ENCODE data around the gene TTC31. TPM values are rescaled to one million over a fixed set of nuclear protein-coding genes. Genes with fewer than 3 reads are reported as not detected.
A peak's percentile ranks its signal among the peaks of the same experiment; 100 is the strongest.

Gene TTC31
- total RNA-seq, 1 experiment from 2014 or later, result 26.4 TPM

- ChIA-PET CTCF (no interaction called here), RAD21 (ENCODE audit: low non-redundant PET in 1 of 2, low total read pairs in 2 of 2, uncharacterized antibody in 2 of 2, unreplicated experiment in 2 of 2) (no interaction called here), POLR2A (no interaction called here)
- Histone ChIP-seq H3K27me3 (ENCODE audit: insufficient read depth, low read length) (no peaks in the 10 kb centered on the region), H2AFZ (ENCODE audit: low read depth, low read length, poor library complexity, severe bottlenecking) (no peak overlapping the region), H3K36me3 (ENCODE audit: control insufficient read depth in 1 of 2, insufficient read depth in 2 of 2, low read length in 2 of 2) (peaks cover 6 to 19% of the 10 kb centered on the region in 2 experiments; a peak in 2 of 4 replicates), H4K20me1 (ENCODE audit: insufficient read depth) (no peaks in the 10 kb centered on the region), H3K27ac (ENCODE audit: low read depth, low read length) (no peak overlapping the region), H3K9me3 (ENCODE audit: control insufficient read depth in 1 of 2, insufficient read depth in 1 of 2, low read depth in 1 of 2, low read length in 2 of 2) (no peaks in the 10 kb centered on the region), H3K4me2 (ENCODE audit: low read length) (no peak overlapping the region), H3K9ac (ENCODE audit: low read length) (no peak overlapping the region), H3K4me3 (replicated peaks in 1 of 2; ENCODE audit: low read depth in 1 of 2, low read length in 2 of 2) (no peak overlapping the region), H3K79me2 (ENCODE audit: insufficient read depth, low read length) (peaks cover 27% of the 10 kb centered on the region), H3K4me1 (ENCODE audit: control insufficient read depth in 1 of 2, insufficient read depth in 2 of 2, low read length in 2 of 2) (peaks cover 0 to 22% of the 10 kb centered on the region in 2 experiments), H3K9me2 (ENCODE audit: insufficient read depth) (no peaks in the 10 kb centered on the region)
- no peak for TF ChIP-seq CBX3 (IDR thresholded peaks at IDR 0.05; ENCODE audit: low read depth)
- no TSS peak for BruUV-seq (replicated peaks)
- ATAC-seq (no peak), DNase-seq (ENCODE audit: low read depth, low spot score) (no peak)
- intact Hi-C loops (cut with micrococcal nuclease), result no loop called here
These were observed 20.1 kb upstream of the TTC31 start for GRCh38 chr2:74462786-74463105.

GRCh38 chr2:74464406-74464805 lies 18.5 kb upstream of the TTC31 start:
- peak overlapping the region; percentile 99 for H3K4me2 ChIP-seq (ENCODE audit: low read length)
- ChIA-PET RAD21 (ENCODE audit: low non-redundant PET in 1 of 2, low total read pairs in 2 of 2, uncharacterized antibody in 2 of 2, unreplicated experiment in 2 of 2) (no interaction called here), POLR2A (no interaction called here), CTCF (no interaction called here)
- peaks cover 0 to 13% of the 10 kb centered on the region in 2 experiments; a peak in 3 of 4 replicates for H3K4me1 ChIP-seq (ENCODE audit: control insufficient read depth in 1 of 2, insufficient read depth in 2 of 2, low read length in 2 of 2)
- no peaks in the 10 kb centered on the region for H3K27me3 ChIP-seq (ENCODE audit: insufficient read depth, low read length)
- H4K20me1 ChIP-seq (ENCODE audit: insufficient read depth), result no peaks in the 10 kb centered on the region
- H2AFZ ChIP-seq (ENCODE audit: low read depth, low read length, poor library complexity, severe bottlenecking), result no peak overlapping the region
- no peaks in the 10 kb centered on the region for H3K9me2 ChIP-seq (ENCODE audit: insufficient read depth)
- H3K27ac ChIP-seq (ENCODE audit: low read depth, low read length), result peak overlapping the region; percentile 89
- TF ChIP-seq ZNF274 (IDR thresholded peaks at IDR 0.05; ENCODE audit: low read depth, low read length), result no peak
- no peak for TF ChIP-seq EZH2 (IDR thresholded peaks at IDR 0.05)
- TF ChIP-seq SP1 (IDR thresholded peaks at IDR 0.05; ENCODE audit: low read depth), result no peak
- no peak for TF ChIP-seq ZBTB33 (IDR thresholded peaks at IDR 0.05; ENCODE audit: extremely low read depth, insufficient replicate concordance, low read length)
- no peak for TF ChIP-seq TCF7L2 (IDR thresholded peaks at IDR 0.05; ENCODE audit: borderline replicate concordance, extremely low read depth, insufficient read depth, insufficient read length)
- no peak for TF ChIP-seq CTCF (IDR thresholded peaks at IDR 0.05 in 2 of 3, conservative IDR thresholded peaks at IDR 0.05 in 1 of 3; ENCODE audit: borderline replicate concordance in 1 of 3, insufficient read depth in 1 of 3, low read depth in 2 of 3, low read length in 2 of 3)
- ATAC-seq, result peak; percentile 3
- DNase-seq (ENCODE audit: low read depth, low spot score), result no peak
- H3K36me3 ChIP-seq (ENCODE audit: control insufficient read depth in 1 of 2, insufficient read depth in 2 of 2, low read length in 2 of 2), result peaks cover 4 to 19% of the 10 kb centered on the region in 2 experiments; a peak in 2 of 4 replicates
- H3K4me3 ChIP-seq (replicated peaks in 1 of 2; ENCODE audit: low read depth in 1 of 2, low read length in 2 of 2), result peak overlapping the region; percentile 86 to 97
- intact Hi-C loops (cut with micrococcal nuclease), result no loop called here
- H3K9me3 ChIP-seq (ENCODE audit: control insufficient read depth in 1 of 2, insufficient read depth in 1 of 2, low read depth in 1 of 2, low read length in 2 of 2), result no peaks in the 10 kb centered on the region
- BruUV-seq (replicated peaks), result no TSS peak
- peak overlapping the region; percentile 94 for H3K9ac ChIP-seq (ENCODE audit: low read length)
- peaks cover 27% of the 10 kb centered on the region for H3K79me2 ChIP-seq (ENCODE audit: insufficient read depth, low read length)
